KMS-11 (cell line): Measurements from ENCODE around the gene SEPTIN12.

Source experiments
- H2AFZ ChIP-seq: fragments of 200-600 bp; sonication (generic); 2 replicates; pipeline ENCODE4 v1.6.1; 2016; ENCODE audit warnings: antibody characterized with exemption, mixed run types, low read depth
- H3K27ac ChIP-seq: fragments of 200-600 bp; sonication (generic); 2 replicates; pipeline ENCODE4 v1.6.1; 2016; ENCODE audit warnings: mild to moderate bottlenecking, mixed run types
- H3K27me3 ChIP-seq: fragments of 200-600 bp; sonication (generic); 2 replicates; pipeline ENCODE4 v1.6.1; 2017; ENCODE audit warnings: mild to moderate bottlenecking, low read depth, mixed run types, moderate library complexity; ENCODE audit not compliant: insufficient read depth
- H3K36me3 ChIP-seq: fragments of 200-600 bp; sonication (generic); 2 replicates; pipeline ENCODE4 v1.6.1; 2017; ENCODE audit warnings: mild to moderate bottlenecking, mixed run types; ENCODE audit not compliant: insufficient read depth
- H3K4me1 ChIP-seq: fragments of 200-600 bp; sonication (generic); 2 replicates; pipeline ENCODE4 v1.6.1; 2016; ENCODE audit warnings: mild to moderate bottlenecking, low read depth, mixed run types; ENCODE audit not compliant: poor library complexity, severe bottlenecking
- H3K4me2 ChIP-seq: fragments of 200-600 bp; sonication (generic); 2 replicates; pipeline ENCODE4 v1.7.0; 2016; ENCODE audit warnings: mild to moderate bottlenecking, mixed run types
- H3K4me3 ChIP-seq: fragments of 200-600 bp; sonication (generic); IDR thresholded peaks from 2 replicates; pipeline ENCODE4 v1.6.1; 2017; ENCODE audit warnings: low read depth, low read length, mixed read lengths; ENCODE audit not compliant: insufficient read depth
- H3K79me2 ChIP-seq: fragments of 200-600 bp; sonication (generic); 2 replicates; pipeline ENCODE4 v1.6.1; 2016; ENCODE audit warnings: low read depth, mixed run types; ENCODE audit not compliant: insufficient read depth
- H3K9ac ChIP-seq: fragments of 200-600 bp; sonication (generic); 2 replicates; pipeline ENCODE4 v1.6.1; 2016; ENCODE audit warnings: mild to moderate bottlenecking, mixed run types
- H4K20me1 ChIP-seq: fragments of 200-600 bp; sonication (generic); 2 replicates; pipeline ENCODE4 v1.6.1; 2016; ENCODE audit warnings: mild to moderate bottlenecking, mixed run types; ENCODE audit not compliant: insufficient read depth
- TF ChIP-seq, protein P1 (sequence below): fragments of 200-600 bp; sonication (generic); conservative IDR thresholded peaks from 2 replicates; pipeline ENCODE4 v1.6.1; 2017; ENCODE audit warnings: low read depth, mild to moderate bottlenecking, antibody characterized with exemption, low read length, moderate library complexity, mixed read lengths

SEPTIN12 gene

DNA sequence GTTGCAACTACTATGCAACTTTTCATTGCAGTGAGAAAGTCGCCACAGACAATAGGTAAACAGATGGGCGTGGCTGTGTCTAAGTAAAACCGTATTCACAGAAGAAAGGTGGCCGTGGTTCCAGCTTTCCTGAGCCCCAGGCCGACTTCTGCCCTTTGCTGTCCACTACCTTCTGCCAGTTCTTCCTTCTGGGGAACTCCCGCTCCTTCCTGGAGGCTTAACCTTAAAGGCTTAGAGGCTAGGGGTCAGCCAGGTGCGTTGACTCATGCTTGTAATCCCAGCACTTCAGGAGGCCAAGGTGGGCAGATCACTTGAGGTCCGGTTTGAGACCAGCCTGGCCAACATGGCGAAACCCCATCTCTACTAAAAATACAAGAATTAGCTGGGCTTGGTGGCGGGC, 2.1 kb upstream of the SEPTIN12 start:
- Histone ChIP-seq H3K79me2 (no peaks in the 10 kb centered on the region), H3K4me2 (no peak overlapping the region), H3K27ac (no peak overlapping the region), H4K20me1 (no peaks in the 10 kb centered on the region), H2AFZ (no peak overlapping the region), H3K9ac (no peak overlapping the region), H3K36me3 (no peaks in the 10 kb centered on the region), H3K4me1 (no peaks in the 10 kb centered on the region), H3K4me3 (no peak overlapping the region), H3K27me3 (no peaks in the 10 kb centered on the region)
- TF ChIP-seq, protein P1, sequence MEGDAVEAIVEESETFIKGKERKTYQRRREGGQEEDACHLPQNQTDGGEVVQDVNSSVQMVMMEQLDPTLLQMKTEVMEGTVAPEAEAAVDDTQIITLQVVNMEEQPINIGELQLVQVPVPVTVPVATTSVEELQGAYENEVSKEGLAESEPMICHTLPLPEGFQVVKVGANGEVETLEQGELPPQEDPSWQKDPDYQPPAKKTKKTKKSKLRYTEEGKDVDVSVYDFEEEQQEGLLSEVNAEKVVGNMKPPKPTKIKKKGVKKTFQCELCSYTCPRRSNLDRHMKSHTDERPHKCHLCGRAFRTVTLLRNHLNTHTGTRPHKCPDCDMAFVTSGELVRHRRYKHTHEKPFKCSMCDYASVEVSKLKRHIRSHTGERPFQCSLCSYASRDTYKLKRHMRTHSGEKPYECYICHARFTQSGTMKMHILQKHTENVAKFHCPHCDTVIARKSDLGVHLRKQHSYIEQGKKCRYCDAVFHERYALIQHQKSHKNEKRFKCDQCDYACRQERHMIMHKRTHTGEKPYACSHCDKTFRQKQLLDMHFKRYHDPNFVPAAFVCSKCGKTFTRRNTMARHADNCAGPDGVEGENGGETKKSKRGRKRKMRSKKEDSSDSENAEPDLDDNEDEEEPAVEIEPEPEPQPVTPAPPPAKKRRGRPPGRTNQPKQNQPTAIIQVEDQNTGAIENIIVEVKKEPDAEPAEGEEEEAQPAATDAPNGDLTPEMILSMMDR, result no peak

DNA sequence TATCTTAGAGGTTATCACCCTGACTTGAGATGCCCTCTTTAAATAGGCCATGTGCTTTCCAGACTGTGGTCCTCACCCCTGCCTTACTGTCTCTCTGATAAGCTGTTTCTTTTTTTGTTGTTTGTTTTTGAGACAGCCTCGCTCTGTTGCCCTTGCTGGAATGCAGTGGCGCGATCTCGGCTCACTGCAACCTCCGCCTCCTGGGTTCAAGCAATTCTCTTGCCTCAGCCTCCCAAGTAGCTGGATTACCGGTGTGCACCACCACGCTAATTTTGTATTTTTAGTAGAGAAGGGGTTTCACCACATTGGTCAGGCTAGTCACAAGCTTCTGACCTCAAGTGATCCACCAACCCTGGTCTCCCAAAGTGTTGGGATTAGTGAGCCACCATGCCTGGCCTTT, 765 bp upstream of the SEPTIN12 start:
- Histone ChIP-seq H4K20me1 (no peaks in the 10 kb centered on the region), H3K27ac (no peak overlapping the region), H3K4me1 (no peaks in the 10 kb centered on the region), H3K4me2 (no peak overlapping the region), H2AFZ (no peak overlapping the region), H3K9ac (no peak overlapping the region), H3K4me3 (no peak overlapping the region), H3K36me3 (no peaks in the 10 kb centered on the region), H3K27me3 (no peaks in the 10 kb centered on the region), H3K79me2 (no peaks in the 10 kb centered on the region)
- TF ChIP-seq, protein P1, result no peak

DNA sequence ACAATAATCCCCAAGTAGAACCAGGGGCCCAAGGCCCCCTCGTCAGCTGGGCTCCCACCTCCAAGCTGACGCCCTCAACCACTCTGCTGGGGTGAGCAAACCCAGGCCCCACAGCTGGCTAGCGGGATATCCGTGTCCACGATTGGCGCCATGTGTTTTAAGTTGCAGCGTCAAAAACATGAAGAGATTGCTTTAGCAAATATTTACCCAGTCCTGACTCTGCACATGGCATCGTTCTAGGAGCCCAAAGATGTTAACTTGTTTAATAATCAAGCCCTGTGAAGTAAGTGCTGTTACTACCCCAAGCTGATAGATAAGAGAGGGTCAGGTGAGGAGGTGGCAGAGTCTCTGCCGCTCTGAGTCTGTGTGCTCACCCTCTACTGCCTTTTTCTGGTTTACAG, 344 bp upstream of the SEPTIN12 start:
- H2AFZ ChIP-seq, result no peak overlapping the region
- no peak overlapping the region for H3K4me3 ChIP-seq
- no peaks in the 10 kb centered on the region for H3K4me1 ChIP-seq
- no peaks in the 10 kb centered on the region for H4K20me1 ChIP-seq
- H3K4me2 ChIP-seq, result no peak overlapping the region
- no peak overlapping the region for H3K27ac ChIP-seq
- H3K79me2 ChIP-seq, result no peaks in the 10 kb centered on the region
- no peaks in the 10 kb centered on the region for H3K27me3 ChIP-seq
- H3K36me3 ChIP-seq, result no peaks in the 10 kb centered on the region
- TF ChIP-seq, protein P1, result no peak
- no peak overlapping the region for H3K9ac ChIP-seq

DNA sequence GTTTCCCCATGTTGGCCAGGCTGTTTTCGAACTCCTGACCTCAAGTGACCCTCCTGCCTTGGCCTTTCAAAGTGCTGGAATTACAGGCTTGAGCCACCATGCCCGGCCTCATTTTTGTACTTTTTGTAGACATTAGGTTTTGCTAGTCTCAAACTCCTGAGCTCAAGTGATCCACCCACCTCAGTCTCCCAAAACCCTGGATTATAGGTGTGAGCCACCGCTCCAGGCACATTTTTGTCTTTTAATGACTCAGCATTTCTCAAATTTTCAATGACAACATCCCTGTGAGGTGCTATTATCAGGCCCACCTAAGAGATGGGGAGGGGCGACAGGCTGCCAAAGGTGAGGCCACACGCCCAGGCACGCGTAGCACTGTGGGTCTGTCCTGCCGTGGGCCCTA, 1.1 kb downstream of the SEPTIN12 start:
- H3K27ac ChIP-seq, result no peak overlapping the region
- no peak overlapping the region for H3K9ac ChIP-seq
- H3K27me3 ChIP-seq, result no peaks in the 10 kb centered on the region
- H3K36me3 ChIP-seq, result no peaks in the 10 kb centered on the region
- H4K20me1 ChIP-seq, result no peaks in the 10 kb centered on the region
- H2AFZ ChIP-seq, result no peak overlapping the region
- H3K79me2 ChIP-seq, result no peaks in the 10 kb centered on the region
- H3K4me1 ChIP-seq, result no peaks in the 10 kb centered on the region
- no peak overlapping the region for H3K4me2 ChIP-seq
- TF ChIP-seq, protein P1, result no peak
- no peak overlapping the region for H3K4me3 ChIP-seq
